Inflammatory macrophage treated with lipopolysaccharide for 1 hour (primary cell): ENCODE results near the gene RAI2.

Source experiments
- DNase-seq, 2 donors: peaks; one replicate each; pipeline ENCODE4 v3.0.0-alpha.2; 2020 to 2022

The RAI2 gene

GRCh38 chrX:17860811-17861488 is at the start of gene RAI2:
Gene RAI2, minus strand, starts transcription at chrX:17861298. Its CDS starts 59,288 bp downstream, at chrX:17802010.
- no peak for DNase-seq

DNA sequence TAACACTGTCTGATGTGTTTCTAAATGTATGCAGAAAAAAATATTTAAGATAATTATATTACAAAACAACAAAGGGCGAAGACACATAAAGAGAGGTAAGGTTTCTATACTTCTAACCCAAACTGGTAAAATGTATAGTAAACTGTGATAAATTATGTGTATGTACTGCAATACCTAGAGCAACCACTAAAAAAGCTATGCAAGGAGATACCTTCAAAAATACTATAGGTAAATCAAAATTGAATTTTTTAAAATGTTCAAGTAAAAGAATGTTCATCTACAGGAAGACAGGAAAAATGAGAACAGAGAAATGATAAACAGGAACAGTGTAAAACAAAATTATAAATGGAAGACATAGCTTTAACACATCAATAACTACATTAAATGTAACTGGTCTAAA is 27.3 kb upstream of the RAI2 start:
- DNase-seq = no peak

- no peak for DNase-seq
These were observed 21.6 kb upstream of the RAI2 start for GRCh38 chrX:17882680-17883079.

- no peak for DNase-seq
These were observed 17.1 kb upstream of the RAI2 start for GRCh38 chrX:17878028-17878670.

DNA sequence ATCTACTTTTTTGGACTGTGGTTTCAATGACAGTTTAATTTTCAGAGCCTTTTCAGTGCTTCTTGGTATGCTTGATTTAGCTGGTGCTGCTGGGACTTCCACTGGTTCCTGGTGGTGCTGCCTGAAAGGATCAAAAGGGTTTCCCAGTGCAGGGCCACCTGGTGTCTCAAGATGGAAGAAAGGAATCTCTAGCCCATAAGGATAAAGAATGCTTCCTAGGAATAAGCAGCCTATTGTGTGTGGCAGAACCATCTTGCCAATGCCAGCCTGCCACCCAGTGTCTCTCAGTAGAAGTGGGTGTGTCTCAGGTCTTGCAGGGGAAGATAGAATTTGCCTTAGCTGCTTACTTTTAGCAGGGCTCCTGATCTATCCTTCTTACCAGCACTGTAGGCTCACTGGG is 15.0 kb upstream of the RAI2 start:
- no peak for DNase-seq

- DNase-seq = no peak
These were observed 8.5 kb upstream of the RAI2 start for GRCh38 chrX:17869580-17869979.

DNA sequence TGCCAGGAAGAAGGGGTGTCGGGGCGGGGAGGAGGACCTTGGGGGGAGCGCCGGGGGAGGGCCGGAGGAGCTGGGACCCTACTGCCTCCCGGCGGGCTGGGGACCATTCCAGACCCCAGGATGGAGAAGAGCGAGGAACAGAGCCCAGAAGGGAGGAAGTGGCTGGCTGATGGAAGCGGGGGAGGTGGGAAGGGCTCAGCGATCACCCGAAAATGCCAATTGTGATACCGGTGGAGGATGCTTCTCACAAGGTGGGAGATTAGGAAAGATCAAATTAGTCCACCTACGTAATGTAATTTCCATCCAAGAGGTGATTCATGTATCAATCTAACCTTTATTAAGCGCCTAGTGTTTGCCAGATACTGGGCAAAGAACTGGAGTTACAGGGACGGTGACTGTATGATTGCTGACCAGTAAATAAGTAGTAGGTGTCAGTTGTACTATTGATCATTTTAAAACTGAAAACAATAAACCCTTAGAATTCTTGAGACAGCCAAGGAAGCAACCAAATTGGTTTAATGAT is 452 bp upstream of the RAI2 start:
- DNase-seq = no peak

- DNase-seq = no peak
These were observed 818 bp downstream of the RAI2 start for GRCh38 chrX:17860179-17860780.

- no peak for DNase-seq
These were observed 1.4 kb downstream of the RAI2 start for GRCh38 chrX:17859609-17860178.

DNA sequence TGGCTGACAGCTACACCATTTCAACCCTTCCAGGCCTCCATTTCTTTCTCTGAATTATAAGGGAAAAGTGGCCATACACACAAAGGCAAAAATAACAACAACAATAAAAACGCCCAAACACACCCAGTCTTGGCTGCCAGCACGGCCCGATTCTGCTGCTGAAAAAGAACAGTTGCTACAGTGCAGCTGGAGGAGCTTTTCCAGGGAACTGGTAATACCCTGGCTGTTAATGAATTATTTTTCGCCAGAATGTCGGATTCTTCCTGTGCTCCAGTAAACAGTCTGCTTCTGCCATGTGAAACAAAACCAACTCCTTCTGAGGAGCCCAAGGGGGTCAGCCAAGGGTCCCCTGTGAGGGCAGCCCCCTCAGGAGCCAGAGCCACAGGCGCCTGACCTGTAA is 6.6 kb downstream of the RAI2 start:
- no peak for DNase-seq

DNA sequence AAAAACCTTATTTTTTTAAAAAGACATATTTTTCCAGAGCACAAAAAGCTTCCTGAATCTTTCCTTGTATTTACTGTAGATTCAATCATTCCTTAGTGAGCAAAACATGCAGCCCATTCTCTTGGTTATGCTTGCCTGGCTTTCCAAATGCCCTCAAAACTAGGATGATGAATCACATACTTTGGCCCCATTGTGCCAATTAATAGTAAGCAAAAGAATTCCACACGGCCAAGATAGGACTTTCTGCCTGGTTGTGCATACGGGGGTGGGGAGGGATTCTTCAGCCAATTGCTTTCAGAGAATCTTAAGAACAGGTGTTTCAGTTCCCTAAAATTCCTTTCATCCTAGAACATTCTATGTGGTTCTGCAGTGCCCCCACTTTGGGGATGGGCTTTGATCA is 7.0 kb downstream of the RAI2 start:
- DNase-seq = no peak

GRCh38 chrX:17851874-17852273 is 9.2 kb downstream of the RAI2 start:
- DNase-seq = no peak

- no peak for DNase-seq
These were observed 12.4 kb downstream of the RAI2 start for GRCh38 chrX:17848545-17849265.

GRCh38 chrX:17846045-17846444 is 15.1 kb downstream of the RAI2 start:
- no peak for DNase-seq

DNA sequence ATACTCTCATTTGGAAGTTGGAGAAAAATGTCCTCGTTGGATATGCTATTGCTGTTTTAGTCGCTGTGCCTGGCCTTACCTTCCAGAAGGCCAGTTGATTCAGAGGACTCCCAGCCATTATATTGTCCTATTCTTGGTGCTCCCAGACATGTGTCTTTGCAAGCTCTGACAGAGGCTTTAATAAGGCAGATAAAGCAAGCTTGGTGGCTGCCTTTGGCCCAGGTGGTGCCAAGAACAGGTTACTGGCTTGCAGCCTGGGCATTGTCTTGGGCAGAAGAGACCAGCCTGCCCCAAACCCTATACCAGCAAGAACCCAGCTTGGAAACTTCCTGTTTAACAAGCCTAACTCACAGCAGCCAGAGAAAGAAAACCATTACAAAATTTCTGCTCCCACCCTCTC is 16.9 kb downstream of the RAI2 start:
- no peak for DNase-seq

DNA sequence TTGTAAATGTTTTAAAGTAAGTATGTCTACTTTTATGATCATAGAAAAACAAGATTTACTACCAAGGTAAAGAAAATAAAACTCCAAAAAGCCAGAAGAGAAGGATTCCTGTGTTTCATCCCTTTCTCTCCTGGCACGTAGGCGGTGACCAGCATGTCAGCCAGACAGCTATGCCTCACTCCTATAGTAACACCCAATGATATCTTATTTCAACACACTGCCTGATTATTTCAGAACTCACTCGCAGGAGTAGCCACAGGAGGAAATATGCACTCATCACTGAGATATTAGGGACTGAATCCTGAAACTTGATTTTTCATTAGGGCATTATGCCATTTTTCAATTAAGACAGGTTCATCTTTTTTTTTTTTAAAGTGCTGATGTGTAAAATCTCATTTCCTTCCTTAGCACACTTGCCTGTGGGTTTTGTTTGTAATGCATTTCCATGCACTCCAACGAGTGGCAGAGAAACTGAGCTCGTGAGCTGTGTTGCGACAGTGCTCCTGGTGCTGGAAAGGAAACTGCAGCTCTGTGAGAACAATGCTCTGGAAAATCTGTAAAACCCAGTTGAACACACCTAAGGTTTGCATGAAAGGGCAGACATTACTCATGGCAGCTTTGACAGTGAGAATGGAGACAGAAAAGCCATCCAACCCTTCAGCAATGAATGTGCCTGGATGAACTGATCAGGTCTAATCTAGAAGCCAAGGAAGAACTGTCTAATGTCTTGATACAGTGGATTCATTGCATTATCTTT is 18.2 kb downstream of the RAI2 start:
- peak; percentile 4 to 11 for DNase-seq

- no peak for DNase-seq
These were observed 21.8 kb downstream of the RAI2 start for GRCh38 chrX:17839269-17839668.

- DNase-seq = no peak
These were observed 24.3 kb downstream of the RAI2 start for GRCh38 chrX:17836830-17837229.

DNA sequence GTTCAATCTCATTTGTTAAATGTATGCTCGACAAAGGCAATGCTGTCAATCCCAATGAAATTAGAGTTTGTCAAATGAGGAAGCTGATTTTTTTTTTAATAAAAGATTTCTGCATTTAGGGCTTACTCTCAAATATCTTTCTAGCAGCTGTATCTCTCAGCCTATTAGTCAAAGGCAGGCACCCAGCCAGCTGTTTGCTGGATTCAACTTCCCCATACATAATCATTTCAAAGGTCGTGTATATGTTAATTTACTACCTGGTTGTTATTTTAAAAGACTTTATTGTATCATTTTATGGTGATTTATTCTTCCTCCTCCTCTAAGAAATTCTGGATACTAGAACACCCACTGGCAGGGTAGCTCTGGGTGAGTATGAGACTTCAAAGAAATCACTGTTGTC is 27.1 kb downstream of the RAI2 start:
- DNase-seq = no peak

DNA sequence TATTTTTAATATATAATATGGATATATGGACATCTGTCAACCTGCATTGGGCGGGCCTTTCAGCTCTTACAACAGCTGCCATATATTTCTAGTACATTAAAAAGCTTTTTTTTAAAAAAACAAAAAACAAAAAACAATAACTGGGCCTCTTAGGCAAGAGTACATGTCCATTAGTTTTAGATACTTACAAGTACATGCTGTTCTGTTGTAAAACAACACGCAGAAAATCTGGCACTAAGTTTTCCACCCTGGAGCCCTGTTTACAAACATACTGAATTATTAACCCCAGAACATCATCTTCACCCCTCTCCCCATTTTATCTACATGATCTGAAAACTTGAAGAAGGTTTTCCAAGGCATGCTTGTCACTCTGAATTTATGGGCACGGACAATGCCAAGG is 29.8 kb downstream of the RAI2 start:
- DNase-seq = no peak

DNA sequence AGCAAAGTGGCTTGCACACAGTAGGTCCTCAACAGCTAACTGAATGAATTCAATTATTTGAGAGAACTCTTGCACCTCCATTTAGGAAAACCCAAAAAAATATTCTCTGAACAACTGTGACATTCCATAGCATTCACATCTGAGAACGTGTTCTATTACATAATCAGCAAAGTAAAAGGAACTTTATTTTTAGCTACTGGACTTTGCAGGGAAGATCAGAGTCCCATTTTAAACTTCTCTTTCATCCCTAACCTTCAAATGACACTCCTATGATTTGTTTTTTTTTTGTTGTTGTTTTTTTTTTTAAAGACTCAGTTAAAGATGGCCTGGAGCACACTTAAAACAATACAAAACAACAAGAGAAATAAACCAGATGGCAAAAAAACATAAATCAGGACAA is 30.9 kb downstream of the RAI2 start:
- no peak for DNase-seq

DNA sequence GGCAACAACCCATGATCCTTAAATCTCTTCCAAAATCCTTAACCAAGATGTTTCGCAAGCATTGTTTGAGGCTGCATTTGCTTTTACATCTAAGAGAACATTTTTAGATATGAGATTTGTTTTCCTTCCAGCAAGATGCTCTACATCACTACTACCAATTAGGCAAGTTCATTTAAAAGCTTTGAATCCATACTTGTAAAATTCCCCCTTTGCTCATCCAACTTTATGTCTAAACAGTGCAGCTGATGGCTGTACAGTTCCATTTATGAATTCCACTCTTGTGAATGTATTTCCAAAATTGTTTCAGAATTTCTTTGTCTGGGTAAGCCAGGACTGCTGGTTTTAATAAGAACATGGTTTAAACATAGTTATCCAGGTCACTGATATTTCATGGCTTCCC is 31.5 kb downstream of the RAI2 start:
- no peak for DNase-seq
